A549 (cell line): ENCODE data around the gene TMEM164.

Source experiments
- CTCF ChIP-seq: fragments of >200 bp; sonication (Bioruptor Twin); formaldehyde crosslinking; IDR thresholded peaks from 3 replicates; pipeline ENCODE4 v1.5.1; 2016
- JUN ChIP-seq, 2 experiments: fragments of >200 bp; sonication (Bioruptor Twin); formaldehyde crosslinking; IDR thresholded peaks; 2 replicates in 1 of 2; 3 replicates in 1 of 2; pipeline ENCODE4 v1.6.1; 2016 to 2017
- POLR2A ChIP-seq: IDR thresholded peaks from 2 replicates; pipeline ENCODE4 v1.6.1; 2012; ENCODE audit warnings: mild to moderate bottlenecking, low read length
- RAD21 ChIP-seq, 2 experiments: fragments of >200 bp in 1 of 2; sonication (Bioruptor Twin) in 1 of 2; formaldehyde crosslinking in 1 of 2; IDR thresholded peaks in 1 of 2; conservative IDR thresholded peaks in 1 of 2; 2 replicates in 1 of 2; 3 replicates in 1 of 2; pipeline ENCODE4 v1.6.1; 2012 to 2018; ENCODE audit warnings: inconsistent platforms in 1 of 2
- RCOR1 ChIP-seq: fragments of 150-350 bp; IDR thresholded peaks from 2 replicates; pipeline ENCODE4 v1.6.1; 2014; ENCODE audit warnings: antibody characterized with exemption, low read length, low read depth
- SMC3 ChIP-seq: fragments of >200 bp; sonication (Bioruptor Twin); formaldehyde crosslinking; IDR thresholded peaks from 3 replicates; pipeline ENCODE4 v1.6.1; 2018; ENCODE audit warnings: inconsistent platforms

GRCh38 chrX:110053453-110053852 is 50.5 kb downstream of the TMEM164 start:
- no peak for TF ChIP-seq JUN (IDR thresholded peaks at IDR 0.05)
- no peak for TF ChIP-seq CTCF
- TF ChIP-seq SMC3: no peak
- no peak for TF ChIP-seq POLR2A
- TF ChIP-seq RAD21 (conservative IDR thresholded peaks at IDR 0.05 in 1 of 2, IDR thresholded peaks at IDR 0.05 in 1 of 2): no peak
- TF ChIP-seq RCOR1: no peak
